ENCODE data around the gene MAML2.

The MAML2 gene

DNA sequence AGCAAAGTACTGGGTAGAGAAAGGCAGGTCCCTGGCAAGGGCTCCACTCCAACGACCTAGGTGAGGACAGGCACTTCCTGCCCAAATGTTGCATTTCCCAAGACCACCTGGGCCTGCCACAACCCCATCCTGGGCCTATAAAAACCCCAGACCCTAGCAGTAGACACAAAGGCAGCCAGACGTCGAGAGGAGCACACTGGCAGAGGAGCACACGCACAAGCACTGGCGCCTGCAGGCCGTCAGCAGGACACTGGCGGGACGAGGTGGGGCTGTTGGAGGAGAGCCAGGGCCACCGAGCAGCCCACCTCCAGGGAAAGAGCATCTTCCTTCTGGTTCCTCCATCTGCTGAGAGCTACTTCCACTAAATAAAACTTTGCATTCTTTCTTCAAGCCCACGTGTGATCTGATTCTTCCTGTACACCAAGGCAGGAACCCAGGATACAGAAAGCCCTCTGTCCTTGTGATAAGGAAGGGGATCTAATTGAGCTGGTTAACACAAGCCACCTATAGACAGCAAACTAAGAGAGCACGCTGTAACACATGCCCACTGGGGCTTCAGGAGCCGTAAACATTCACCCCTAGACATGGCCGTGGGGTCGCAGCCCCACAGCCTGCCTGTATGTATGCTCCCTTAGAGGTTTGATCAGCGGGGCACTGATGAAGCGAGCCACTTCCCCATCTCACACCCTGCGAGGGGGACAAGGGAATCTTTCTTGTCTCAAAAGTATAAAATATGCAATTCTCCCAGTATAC lies 329.4 kb downstream of the MAML2 start:
- no peak for DNase-seq (ENCODE audit: low read depth, low spot score)

DNA sequence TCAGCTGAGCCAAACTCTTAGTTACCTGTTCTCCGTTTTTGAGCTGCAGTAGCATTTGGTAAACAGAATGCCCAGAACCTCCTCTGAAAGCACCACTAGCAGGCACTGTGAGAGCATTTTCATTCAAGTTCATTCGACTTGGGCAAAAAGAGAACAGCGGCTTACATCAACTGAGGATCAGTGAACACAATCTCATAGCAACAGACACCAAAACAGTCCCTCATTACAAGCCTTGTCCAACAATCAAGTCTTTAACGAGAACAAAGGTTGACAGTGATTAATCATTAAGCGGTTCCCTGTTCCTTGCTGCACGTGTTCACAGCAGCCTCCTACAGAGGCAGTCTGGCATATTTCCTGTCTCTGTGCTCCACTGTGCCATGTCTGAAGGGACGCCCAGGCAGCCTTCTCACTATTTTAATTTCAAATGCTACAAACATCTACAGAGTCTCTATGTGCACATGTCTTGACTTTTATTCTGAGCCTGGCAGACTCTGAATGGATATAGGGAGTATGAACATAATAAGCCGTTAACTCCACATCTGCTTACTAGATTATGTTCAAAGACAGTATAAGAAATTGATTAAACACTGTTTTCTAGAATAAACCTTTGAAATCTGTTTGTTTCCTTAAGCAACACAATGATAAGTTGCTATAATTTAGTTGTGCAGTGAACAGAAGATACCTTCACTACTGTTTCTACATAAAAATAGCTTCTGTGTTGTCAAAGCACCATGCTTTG lies 330.7 kb downstream of the MAML2 start:
- no peak for DNase-seq (ENCODE audit: low read depth, low spot score)

DNA sequence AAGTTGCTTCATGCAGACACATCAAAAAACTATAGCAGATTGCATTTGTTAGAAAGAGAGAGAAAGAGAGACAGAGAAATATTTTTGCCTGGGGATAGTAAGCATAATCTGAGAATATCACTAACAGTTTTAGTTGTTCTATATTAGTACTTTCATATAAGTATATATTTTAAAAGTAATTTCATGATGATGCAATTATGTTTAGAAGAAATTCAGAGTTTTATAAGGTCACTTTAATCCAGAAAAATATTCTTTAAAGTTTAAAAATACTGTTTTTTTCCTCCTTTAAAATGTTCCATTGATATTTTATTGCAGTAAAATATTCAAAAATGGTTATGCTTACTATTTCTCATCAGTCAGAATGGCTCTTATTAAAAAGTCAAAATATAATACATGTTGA lies 332.3 kb downstream of the MAML2 start:
- DNase-seq (ENCODE audit: low read depth, low spot score): no peak

DNA sequence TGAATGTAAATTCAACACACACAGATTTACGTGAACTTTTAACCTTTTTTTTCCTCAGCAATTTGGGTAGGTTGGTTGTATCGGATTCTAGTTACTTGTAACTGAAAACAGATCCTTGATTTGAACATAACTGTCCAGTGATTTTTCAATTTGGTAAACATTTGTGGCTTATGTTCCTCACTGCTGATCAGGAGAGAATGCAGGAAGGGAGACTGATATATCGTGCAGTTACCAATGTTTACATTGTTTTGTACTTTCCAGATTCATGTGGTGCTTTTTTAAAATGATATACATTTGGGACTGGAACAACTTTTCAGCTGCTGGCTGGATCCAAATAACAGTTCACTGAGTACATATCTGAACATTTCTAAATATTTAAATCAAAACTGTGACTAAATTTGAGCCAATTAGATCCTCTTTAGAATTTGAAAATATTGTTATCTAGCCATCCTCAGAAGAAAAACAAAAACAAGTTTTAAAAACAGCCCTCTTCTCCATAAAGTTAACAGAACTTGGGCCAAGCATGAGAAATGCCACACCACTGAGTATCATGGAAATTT lies 334.8 kb downstream of the MAML2 start:
- DNase-seq (ENCODE audit: low read depth, low spot score): no peak

DNA sequence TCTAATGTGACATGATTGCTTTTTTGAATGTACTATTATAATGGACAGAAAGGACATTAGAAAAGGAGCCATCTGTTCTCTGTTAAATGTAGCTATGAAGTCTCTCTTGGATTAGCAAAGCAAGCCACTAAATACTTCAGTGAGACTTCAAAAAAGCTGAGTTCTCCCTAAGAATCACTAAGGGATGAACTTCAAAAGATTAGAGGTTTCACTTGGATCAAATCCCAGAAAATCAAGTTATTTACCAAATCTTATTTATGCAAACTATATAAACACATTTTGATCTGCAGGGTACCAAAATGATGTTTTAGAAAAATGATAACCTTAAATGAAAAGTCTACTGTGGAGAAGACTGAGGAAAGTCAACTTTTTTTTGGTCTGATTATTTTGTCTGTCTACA lies 337.0 kb downstream of the MAML2 start:
- DNase-seq (ENCODE audit: low read depth, low spot score): no peak

DNA sequence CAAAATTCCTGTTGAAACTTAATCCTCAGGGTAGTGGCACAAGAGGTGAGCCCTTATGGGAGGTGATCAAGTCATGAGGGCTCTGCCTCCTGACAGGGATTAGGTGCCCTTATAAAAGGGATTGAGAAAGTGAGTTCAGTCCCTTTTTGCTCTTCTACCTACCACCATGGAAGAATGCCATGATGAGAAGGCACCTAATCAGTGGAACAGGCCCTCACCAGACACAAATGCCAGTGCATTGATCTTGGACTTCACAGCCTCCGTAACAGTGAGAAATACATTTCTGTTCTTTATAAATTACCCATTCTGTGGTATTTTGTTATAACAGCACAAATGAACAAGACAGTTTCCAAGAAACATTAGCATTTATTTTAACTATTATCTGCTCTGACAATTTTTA lies 338.1 kb downstream of the MAML2 start:
- DNase-seq (ENCODE audit: low read depth, low spot score): no peak

DNA sequence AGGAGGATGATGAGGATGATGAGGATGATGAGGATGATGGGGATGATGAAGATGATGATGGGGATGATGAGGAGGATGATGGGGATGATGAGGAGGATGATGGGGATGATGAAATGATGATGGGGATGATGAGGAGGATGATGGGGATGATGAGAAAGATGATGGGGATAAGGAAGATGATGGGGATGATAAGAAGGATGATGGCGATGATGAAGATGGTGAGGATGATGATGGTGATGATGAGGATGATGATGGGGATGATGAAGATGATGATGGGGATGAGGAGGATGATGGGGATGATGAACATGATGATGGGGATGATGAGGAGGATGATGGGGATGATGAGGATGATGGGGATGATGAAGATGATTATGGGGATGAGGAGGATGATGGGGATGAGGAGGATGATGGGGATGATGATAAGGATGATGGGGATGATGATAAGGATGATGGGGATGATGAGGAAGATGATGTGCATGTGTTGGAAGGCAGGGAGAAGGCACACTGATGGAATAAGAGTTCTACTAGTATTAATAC lies 340.2 kb downstream of the MAML2 start:
- no peak for DNase-seq (ENCODE audit: low read depth, low spot score)

DNA sequence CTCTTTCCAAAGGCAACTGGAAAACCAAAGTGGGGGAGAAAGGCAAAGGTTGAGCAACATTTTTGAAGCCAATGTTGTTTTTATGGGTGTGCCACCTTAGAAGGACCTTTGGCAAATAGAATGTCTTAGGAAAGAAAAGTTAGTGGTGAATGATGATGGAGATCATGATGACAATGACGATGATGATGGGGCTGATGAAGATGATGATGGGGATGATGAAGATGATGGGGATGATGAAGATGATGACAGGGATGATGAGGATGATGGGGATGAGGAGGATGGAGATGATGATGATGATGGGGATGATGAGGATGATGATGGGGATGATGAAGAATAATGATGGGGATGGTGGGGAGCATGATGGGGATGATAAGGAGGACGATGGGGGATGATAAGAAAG lies 340.7 kb downstream of the MAML2 start:
- DNase-seq (ENCODE audit: low read depth, low spot score): no peak

DNA sequence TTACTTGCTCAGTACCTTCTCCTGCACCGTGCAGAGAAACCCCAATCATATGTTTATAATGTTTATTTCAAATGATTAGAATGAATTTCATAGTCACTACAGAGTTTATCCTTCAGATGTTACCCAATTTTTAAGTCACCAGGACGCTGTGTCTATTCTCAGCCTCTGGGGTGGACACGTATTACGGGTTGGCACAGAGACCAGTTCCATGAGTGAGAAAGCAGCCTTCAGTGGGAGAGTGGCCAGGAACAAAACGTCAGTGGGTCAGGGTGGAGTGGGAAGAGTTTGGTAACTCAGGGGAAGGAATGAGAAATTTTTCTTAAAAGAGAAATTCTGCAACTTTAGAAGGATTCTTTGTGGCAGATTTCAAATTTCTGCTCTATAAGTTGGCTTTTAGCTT lies 342.0 kb downstream of the MAML2 start:
- DNase-seq (ENCODE audit: low read depth, low spot score): no peak

DNA sequence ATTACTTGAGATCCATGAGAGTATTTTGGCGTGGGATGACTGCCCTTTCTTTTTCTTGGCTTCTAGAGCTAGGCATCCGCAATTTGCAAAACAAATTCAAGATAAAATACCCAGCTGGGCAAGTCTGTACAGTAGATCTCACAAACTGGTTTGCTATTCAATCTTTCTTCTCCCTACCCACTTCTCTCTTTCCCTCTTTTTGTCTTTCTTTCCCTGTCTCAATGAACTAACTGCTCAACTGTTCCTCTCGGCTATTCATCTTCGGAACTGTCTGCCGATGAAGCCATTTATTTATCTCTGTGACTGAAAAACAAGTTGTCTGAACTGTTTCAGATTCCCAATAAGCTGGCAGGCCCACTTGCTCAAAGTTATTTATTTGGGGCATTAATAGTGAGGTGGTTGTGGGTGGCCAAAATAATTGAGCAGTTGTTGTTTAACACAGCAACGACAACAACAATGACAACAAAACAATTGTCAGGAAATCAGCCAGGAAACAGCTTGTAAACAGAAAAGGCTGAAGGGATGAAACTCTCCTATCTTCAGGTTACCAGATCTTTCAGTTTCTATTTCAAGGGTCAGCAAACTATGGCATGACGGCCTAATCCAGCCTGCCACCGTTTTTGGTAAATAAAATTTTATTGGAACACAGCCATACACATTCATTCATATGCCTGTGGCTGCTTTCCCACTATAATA lies 343.1 kb downstream of the MAML2 start:
- no peak for DNase-seq (ENCODE audit: low read depth, low spot score)

DNA sequence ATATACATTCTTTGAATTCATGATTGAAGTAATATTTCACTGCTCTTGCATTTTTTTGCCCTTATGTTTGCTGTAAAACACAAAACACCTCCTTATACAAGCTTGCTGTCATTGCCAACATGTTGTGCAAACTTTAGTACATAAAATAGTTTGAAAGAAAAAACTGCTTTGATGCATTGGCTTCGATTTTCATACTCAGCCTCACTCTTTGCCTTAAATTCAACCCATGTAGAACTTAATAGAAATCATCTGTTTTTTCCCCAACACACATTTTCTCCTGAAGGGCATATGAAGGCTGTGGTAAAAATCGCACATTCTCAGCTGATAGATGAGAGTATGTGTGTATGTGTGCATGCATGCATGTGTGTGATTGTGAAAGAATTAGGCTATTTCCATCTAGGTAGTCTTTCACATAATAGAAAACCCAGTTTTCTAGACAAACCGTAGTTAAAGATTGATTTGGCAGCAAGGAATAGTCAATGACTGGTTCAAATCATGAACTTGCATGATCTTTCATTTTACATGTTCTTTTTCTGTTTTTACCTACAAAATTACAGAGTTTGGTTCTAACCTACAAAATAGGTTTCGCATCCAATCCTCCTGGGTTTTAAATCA lies 346.3 kb downstream of the MAML2 start:
- DNase-seq (ENCODE audit: low read depth, low spot score): no peak

DNA sequence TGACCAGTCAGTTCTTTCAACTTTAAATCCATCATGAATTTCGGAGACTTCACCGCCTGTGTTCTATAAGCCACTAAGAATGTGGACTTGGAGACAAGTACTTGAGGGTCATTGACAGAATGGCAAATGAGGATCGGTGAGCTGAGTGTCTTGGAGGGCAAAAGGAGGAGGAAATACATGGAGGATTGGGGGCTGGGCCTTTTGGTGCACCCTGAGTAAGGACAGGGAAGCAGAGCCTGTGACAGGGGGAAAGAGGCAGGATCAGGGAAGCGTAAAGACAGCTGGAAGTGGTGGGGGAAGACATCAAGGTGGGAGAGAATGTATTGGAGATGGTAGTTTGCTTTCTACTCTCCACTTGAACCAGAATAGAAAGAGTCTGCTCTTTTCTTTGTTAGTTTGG lies 348.7 kb downstream of the MAML2 start:
- no peak for DNase-seq (ENCODE audit: low read depth, low spot score)

DNA sequence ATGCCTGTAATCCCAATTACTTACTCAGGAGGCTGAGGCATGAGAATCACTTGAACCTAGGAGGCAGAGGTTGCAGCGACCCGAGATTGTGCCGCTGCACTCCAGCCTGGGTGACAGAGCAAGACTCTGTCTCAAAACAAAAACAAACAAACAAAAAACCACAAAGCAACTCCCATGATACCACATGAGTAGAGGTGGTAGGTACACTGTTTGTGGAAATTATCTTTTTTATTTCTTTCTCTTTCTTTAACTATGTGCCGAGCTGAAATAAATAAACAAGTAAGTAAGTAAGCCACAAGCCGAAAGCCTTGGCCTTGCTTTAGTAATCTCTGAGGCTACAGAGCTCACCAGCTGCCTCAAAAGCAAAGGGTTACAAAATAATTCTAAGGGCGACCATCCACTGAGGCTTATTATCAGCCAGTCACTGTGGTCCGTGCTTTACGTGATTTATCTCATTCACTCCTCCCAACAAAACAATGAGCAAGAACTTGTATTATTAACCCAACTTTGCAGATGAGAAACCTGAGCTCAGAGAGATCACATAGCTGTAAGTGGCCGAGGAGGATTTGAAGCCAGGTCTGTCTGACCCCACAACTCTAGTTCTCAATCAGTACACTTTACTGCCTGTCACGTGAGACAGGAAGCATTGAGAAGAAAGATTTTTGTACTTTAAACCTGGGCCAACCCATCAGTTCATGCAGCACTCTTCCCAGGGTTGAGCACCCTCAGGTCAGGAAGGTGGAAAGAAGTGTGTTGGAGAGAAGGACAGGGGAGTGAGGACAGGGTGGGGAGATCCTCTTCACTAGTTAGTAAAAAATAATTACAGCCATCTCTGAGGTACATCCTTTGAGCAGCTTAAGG lies 349.3 kb downstream of the MAML2 start:
- no peak for DNase-seq (ENCODE audit: low read depth, low spot score)

DNA sequence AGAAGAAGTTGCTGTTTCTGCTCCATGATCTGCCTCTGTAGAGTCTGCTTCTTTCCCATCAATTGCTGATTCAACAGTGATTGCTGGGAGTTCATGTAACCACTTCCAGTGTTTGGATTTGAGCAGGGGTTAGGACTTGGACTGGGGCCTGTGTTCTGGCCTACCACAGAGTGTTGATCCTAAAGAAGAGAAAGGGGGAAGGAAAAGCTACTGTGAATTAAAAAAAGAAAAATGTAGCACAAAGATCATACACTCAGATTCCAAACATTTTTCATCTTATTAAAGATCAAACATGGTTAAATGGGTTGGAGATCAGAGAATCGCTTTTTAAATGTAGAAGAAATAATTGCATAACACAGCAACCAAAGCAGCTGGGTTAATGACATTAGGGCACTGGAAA lies 351.4 kb downstream of the MAML2 start:
- no peak for DNase-seq (ENCODE audit: low read depth, low spot score)

DNA sequence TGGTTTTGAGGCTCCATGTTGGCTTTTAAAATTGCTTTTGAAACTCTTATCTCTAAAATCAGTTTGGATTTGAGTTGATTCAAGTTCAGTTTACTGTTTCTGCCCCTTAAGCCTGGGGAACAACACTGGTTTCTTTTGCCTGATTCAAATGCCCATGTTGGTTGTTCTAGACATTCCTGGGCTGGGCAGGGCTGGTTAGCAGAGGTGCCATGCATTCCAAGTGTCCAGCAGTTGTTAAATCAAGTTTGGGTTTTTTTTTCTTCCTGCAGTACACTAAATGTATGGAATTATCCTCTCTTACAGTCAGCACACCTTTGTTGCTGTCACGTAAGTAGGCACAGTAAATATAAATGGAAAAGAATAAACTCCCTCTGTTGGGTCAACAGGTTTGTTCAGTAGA lies 351.9 kb downstream of the MAML2 start:
- DNase-seq (ENCODE audit: low read depth, low spot score): no peak

DNA sequence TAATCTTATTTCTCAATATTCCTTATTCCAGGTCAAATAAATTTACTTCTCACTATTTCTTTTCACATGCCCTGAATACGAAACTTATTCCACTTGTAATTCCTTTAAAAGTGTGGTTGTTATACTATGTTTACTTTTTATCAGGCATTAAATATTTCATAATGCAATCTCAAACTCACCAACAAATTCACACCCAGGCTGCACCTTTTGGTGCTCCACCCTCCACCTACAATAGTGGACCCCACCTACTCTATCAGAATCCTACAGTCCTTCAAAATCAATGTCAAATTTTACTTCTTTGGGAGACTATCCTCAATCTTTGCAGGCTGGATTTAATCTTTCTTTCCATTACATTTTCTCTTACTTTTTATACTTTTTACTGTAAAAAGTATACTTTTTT lies 353.2 kb downstream of the MAML2 start:
- no peak for DNase-seq (ENCODE audit: low read depth, low spot score)

DNA sequence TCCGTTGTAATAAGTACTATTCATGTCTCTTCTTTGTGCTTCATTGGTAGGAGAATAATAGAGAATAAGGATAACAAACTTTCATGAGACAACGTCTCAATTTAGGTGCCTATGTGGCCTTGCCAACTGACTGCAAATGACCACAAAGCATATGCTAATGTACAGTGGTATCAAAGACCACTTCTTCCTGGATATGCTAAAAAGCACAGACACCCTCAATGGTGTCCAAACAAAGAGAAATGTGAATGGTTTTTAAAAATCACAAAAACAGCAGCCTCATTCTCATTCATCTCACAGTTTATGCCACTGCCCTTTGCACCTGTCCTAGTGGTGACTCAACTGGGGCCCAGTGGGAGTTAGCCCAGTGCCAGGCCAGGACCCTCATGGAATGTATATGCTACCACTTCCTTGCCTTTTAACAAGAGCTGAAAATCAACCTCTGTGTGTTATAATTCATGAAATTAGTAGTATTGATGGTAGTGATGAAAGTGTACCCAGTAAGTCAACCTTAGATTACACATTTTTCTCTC lies 353.9 kb downstream of the MAML2 start:
- no peak for DNase-seq (ENCODE audit: low read depth, low spot score)

DNA sequence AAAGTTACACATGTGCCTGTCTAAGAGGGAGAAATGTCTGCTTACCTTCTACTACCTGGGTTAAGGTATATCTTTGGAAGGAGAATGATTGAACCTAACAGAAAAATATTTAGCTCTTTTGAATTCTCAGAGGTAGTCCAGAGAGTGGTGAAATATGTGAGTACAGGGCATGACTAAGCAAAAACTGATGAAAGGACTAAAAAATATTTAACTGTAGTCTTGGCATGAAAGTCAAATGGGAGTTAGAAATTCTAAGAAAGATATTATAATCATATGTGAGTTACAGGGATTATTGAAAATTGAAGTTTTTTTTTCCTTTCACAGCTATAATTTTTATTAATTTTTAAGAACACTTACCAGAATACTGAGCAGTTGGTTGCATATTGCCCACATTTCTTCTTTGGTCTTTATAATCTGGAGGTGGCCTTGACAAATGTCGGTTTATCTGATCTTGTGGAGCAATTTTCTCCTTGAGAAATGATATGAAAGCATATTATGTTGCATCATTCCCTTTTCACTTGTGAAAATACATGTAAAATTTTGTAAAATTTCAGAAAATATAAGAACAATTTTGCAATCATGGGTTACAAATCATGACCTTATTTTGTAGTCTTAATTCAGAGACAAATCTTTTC lies 357.7 kb downstream of the MAML2 start:
- no peak for DNase-seq (ENCODE audit: low read depth, low spot score)

DNA sequence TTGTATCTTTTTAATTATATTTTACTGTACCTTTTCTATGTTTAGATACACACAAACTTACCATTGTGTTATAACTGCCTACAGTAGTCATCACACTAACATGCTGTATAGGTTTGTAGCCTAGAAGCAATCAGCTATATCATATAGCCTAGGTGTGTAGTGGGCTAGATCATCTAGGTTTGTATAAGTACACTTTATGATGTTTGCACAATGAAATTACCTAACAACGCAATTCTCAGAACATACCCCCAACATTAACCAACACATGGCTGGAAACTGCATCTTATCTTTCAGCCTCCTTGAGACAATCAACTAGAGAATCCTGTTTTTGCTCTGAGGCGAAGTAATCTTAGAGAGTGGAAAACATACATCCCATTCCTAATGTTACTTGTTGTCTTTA lies 358.9 kb downstream of the MAML2 start:
- no peak for DNase-seq (ENCODE audit: low read depth, low spot score)

DNA sequence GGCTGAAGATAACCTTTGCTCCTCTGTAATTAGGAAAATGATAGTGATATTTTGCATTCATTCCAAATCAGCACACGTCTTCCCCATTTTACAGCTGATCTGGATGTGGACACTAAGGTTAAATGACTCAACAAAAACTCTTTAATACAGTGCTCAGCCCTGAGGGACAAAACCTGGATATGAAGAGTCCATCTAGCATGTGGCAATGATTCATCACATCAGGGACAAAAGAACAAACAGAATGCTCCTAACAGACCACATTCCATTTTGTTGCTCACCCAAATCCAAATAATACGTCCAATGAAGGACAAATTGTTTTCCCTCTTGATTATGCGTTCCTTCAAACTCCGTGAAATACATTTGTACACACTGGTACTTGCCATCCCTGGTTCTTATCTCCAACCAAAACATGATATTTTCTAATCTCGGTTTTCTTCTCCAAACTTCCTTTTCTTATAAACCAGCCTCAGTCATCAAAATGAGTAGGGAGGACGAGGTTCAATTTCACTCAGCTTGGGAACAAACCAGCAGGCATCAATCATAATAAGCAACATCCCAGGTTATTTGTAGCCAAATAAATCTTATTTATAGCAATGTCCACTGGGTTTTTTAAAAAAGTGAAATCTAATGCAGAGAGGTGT lies 365.3 kb downstream of the MAML2 start:
- no peak for DNase-seq (ENCODE audit: low read depth, low spot score)
